ENCODE measurements around the gene PRR19. TPM values are rescaled to one million over a fixed set of nuclear protein-coding genes. Genes with fewer than 3 reads are reported as not detected.
"Not testable (repeated sequence)": the region's sequence is repeated elsewhere in the genome, so short reads cannot be mapped to it uniquely, and the experiment has no call there.

The PRR19 gene
- polyA plus RNA-seq, 3 donors = 0.35 to 0.51 (median 0.38) TPM

DNA sequence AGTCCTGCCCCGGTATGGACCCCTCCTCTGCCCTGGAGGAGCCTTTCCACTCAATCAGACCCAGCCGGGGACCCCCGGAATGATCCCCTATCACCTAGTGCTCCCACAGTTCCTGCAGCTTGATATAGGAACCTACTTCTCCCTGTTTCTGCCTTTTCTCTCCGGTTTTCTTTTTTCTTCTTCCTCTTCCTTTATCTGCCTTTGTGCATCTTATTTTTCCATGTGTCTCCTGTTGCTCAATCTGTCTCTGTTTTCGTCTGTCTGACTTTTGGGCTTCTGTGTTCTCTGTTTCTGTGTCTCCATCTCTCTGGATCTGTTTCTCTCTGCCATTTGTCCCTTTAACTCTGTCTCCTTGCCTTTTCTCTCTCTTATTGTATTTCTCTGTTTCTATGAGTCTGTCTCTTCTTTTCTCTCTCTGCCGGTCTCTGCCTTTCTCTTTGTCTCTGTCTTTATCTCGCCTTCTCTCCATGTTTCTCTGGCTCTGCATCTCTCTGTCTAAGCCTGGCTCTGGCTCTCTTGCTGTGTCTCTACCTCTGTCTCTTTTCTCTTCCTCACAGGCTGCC lies 33.5 kb downstream of the PRR19 start:
- Mint-ChIP-seq H3K36me3 (peaks cover 0 to 2% of the 10 kb centered on the region in 2 donors), H3K9me3 (no peaks in the 10 kb centered on the region), H3K4me1 (peaks cover 2% of the 10 kb centered on the region), H3K27ac (no peak overlapping the region), H3K4me3 (no peak overlapping the region), H3K27me3 (ENCODE audit: low read depth in 3 of 3) (peaks cover 0 to 4% (median 0%) of the 10 kb centered on the region in 3 donors)
- Histone ChIP-seq H3K36me3 (replicated peaks in 1 of 2; ENCODE audit: control insufficient read depth in 1 of 2, insufficient read depth in 2 of 2, low read length in 2 of 2) (peaks cover 5 to 9% of the 10 kb centered on the region in 2 donors), H3K4me3 (replicated peaks in 1 of 3; ENCODE audit: low read depth in 2 of 3, low read length in 3 of 3) (no peak overlapping the region), H2AFZ (ENCODE audit: insufficient read depth, low read depth, low read length, poor library complexity, severe bottlenecking) (no peak overlapping the region), H3K4me1 (ENCODE audit: control insufficient read depth in 1 of 2, insufficient read depth in 2 of 2, low read length in 2 of 2) (peaks cover 0 to 5% of the 10 kb centered on the region in 2 donors), H3K79me2 (ENCODE audit: insufficient read depth, low read length) (no peaks in the 10 kb centered on the region), H3K4me2 (replicated peaks; ENCODE audit: extremely low read depth, low read length, poor library complexity, severe bottlenecking) (no peak overlapping the region), H4K20me1 (ENCODE audit: insufficient read depth, low read length) (no peaks in the 10 kb centered on the region), H3K27ac (ENCODE audit: low read depth in 1 of 2, low read length in 2 of 2) (no peak overlapping the region), H3K9me3 (replicated peaks in 1 of 2; ENCODE audit: control insufficient read depth in 1 of 2, insufficient read depth in 1 of 2, low read length in 2 of 2) (no peaks in the 10 kb centered on the region), H3K9ac (ENCODE audit: insufficient read depth, low read length, poor library complexity, severe bottlenecking) (no peak overlapping the region), H3K27me3 (ENCODE audit: control insufficient read depth in 2 of 2, insufficient read depth in 2 of 2, low read length in 2 of 2) (no peaks in the 10 kb centered on the region)
- 55% methylated on average over 5 of the region's 7 CpGs for WGBS (ENCODE audit: insufficient coverage)
- DNase-seq = no peak
- intact Hi-C loops (cut with micrococcal nuclease) = no loop called here
- TF ChIP-seq, protein P1, sequence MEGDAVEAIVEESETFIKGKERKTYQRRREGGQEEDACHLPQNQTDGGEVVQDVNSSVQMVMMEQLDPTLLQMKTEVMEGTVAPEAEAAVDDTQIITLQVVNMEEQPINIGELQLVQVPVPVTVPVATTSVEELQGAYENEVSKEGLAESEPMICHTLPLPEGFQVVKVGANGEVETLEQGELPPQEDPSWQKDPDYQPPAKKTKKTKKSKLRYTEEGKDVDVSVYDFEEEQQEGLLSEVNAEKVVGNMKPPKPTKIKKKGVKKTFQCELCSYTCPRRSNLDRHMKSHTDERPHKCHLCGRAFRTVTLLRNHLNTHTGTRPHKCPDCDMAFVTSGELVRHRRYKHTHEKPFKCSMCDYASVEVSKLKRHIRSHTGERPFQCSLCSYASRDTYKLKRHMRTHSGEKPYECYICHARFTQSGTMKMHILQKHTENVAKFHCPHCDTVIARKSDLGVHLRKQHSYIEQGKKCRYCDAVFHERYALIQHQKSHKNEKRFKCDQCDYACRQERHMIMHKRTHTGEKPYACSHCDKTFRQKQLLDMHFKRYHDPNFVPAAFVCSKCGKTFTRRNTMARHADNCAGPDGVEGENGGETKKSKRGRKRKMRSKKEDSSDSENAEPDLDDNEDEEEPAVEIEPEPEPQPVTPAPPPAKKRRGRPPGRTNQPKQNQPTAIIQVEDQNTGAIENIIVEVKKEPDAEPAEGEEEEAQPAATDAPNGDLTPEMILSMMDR (IDR thresholded peaks at IDR 0.05) = no peak

DNA sequence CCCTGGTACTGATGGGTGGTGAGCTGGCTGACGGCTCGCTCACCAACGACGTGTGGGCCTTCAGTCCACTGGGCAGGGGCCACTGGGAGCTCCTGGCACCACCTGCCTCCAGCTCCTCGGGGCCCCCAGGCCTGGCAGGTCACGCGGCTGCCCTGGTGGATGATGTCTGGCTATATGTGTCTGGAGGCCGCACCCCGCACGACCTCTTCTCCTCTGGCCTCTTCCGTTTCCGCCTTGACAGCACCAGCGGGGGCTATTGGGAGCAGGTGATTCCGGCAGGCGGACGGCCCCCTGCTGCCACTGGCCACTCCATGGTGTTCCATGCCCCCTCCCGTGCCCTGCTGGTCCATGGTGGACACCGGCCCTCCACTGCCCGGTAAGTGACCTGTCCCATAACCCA lies 34.0 kb downstream of the PRR19 start:
- no peaks in the 10 kb centered on the region for H3K9me3 Mint-ChIP-seq
- no peak overlapping the region for H3K9ac ChIP-seq (ENCODE audit: insufficient read depth, low read length, poor library complexity, severe bottlenecking)
- no peak overlapping the region for H3K27ac ChIP-seq (ENCODE audit: low read depth in 1 of 2, low read length in 2 of 2)
- no peaks in the 10 kb centered on the region for H3K27me3 ChIP-seq (ENCODE audit: control insufficient read depth in 2 of 2, insufficient read depth in 2 of 2, low read length in 2 of 2)
- H3K4me1 ChIP-seq (ENCODE audit: control insufficient read depth in 1 of 2, insufficient read depth in 2 of 2, low read length in 2 of 2) = peaks cover 0 to 5% of the 10 kb centered on the region in 2 donors
- no peaks in the 10 kb centered on the region for H3K79me2 ChIP-seq (ENCODE audit: insufficient read depth, low read length)
- H3K36me3 Mint-ChIP-seq = peaks cover 0 to 2% of the 10 kb centered on the region in 2 donors
- no peak overlapping the region for H3K27ac Mint-ChIP-seq
- no peak overlapping the region for H2AFZ ChIP-seq (ENCODE audit: insufficient read depth, low read depth, low read length, poor library complexity, severe bottlenecking)
- H3K27me3 Mint-ChIP-seq (ENCODE audit: low read depth in 3 of 3) = peaks cover 0 to 4% (median 0%) of the 10 kb centered on the region in 3 donors
- DNase-seq = no peak
- intact Hi-C loops (cut with micrococcal nuclease) = no loop called here
- no peak overlapping the region for H3K4me2 ChIP-seq (replicated peaks; ENCODE audit: extremely low read depth, low read length, poor library complexity, severe bottlenecking)
- no peak overlapping the region for H3K4me3 ChIP-seq (replicated peaks in 1 of 3; ENCODE audit: low read depth in 2 of 3, low read length in 3 of 3)
- H4K20me1 ChIP-seq (ENCODE audit: insufficient read depth, low read length) = no peaks in the 10 kb centered on the region
- H3K9me3 ChIP-seq (replicated peaks in 1 of 2; ENCODE audit: control insufficient read depth in 1 of 2, insufficient read depth in 1 of 2, low read length in 2 of 2) = no peaks in the 10 kb centered on the region
- H3K4me3 Mint-ChIP-seq = no peak overlapping the region
- TF ChIP-seq, protein P1 (IDR thresholded peaks at IDR 0.05) = no peak
- H3K36me3 ChIP-seq (replicated peaks in 1 of 2; ENCODE audit: control insufficient read depth in 1 of 2, insufficient read depth in 2 of 2, low read length in 2 of 2) = peaks cover 5 to 9% of the 10 kb centered on the region in 2 donors
- H3K4me1 Mint-ChIP-seq = no peaks in the 10 kb centered on the region
- 97% methylated on average over 15 of the region's 19 CpGs for WGBS (ENCODE audit: insufficient coverage)

DNA sequence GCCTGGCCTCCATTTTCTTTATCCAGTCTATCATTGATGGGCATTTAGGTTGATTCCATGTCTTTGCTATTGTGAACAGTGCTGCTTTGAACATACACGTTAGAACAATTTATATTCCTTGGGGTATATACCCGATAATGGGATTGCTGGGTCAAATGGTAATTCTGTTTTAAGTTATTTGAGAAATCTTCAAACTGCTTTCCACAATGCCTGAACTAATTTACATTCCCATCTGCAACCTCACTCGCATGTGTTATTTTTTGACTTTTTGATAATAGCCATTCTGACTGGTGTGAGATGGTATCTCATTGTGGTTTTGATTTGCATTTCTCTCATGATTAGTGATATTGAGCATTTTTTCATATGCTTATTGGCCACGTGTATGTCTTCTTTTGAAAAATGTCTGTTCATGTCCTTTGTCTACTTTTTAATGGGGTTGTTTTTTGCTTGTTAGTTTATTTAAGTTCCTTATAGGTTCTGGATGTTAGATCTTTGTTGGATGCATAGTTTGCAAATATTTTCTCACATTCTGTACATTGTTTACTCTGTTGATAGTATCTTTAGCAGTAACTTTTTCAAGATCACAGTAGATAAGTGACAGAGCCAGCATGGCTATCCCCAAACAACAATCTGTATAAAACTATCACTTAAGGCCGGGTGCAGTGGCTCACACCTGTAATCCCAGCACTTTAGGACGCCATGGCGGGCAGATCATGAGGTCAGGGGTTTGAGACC lies 37.4 kb downstream of the PRR19 start:
- H3K9ac ChIP-seq (ENCODE audit: insufficient read depth, low read length, poor library complexity, severe bottlenecking); H2AFZ ChIP-seq (ENCODE audit: insufficient read depth, low read depth, low read length, poor library complexity, severe bottlenecking); H3K4me1 ChIP-seq (ENCODE audit: control insufficient read depth in 1 of 2, insufficient read depth in 2 of 2, low read length in 2 of 2); H3K27me3 ChIP-seq (ENCODE audit: control insufficient read depth in 2 of 2, insufficient read depth in 2 of 2, low read length in 2 of 2); H4K20me1 ChIP-seq (ENCODE audit: insufficient read depth, low read length); H3K4me3 ChIP-seq (replicated peaks in 1 of 3; ENCODE audit: low read depth in 2 of 3, low read length in 3 of 3); H3K4me2 ChIP-seq (replicated peaks; ENCODE audit: extremely low read depth, low read length, poor library complexity, severe bottlenecking); DNase-seq; H3K9me3 ChIP-seq (replicated peaks in 1 of 2; ENCODE audit: control insufficient read depth in 1 of 2, insufficient read depth in 1 of 2, low read length in 2 of 2); H3K4me3 Mint-ChIP-seq; H3K4me1 Mint-ChIP-seq; H3K79me2 ChIP-seq (ENCODE audit: insufficient read depth, low read length); H3K27ac ChIP-seq (ENCODE audit: low read depth in 1 of 2, low read length in 2 of 2); H3K27me3 Mint-ChIP-seq (ENCODE audit: low read depth in 3 of 3); H3K27ac Mint-ChIP-seq; H3K36me3 Mint-ChIP-seq; H3K9me3 Mint-ChIP-seq; intact Hi-C loops (cut with micrococcal nuclease): not testable (repeated sequence)
- 100% methylated on average over 2 of the region's 7 CpGs for WGBS (ENCODE audit: insufficient coverage)
- H3K36me3 ChIP-seq (replicated peaks in 1 of 2; ENCODE audit: control insufficient read depth in 1 of 2, insufficient read depth in 2 of 2, low read length in 2 of 2) = peaks cover 5 to 13% of the 10 kb centered on the region in 2 donors
